Smooth muscle cell of bladder (primary cell): ENCODE measurements around the gene TSC22D2. TPM values are rescaled to one million over a fixed set of nuclear protein-coding genes. Genes with fewer than 3 reads are reported as not detected.

Experiments used
- total RNA-seq: library from RNA; depleted of rRNA; stranded (reverse); fragments of >200 nt; gene quantifications from 2 replicates; pipeline ENCODE4 v1.2.3, GENCODE V29; 2014

Gene TSC22D2
- 6.1 and 7.7 TPM in 2 replicates for total RNA-seq

DNA sequence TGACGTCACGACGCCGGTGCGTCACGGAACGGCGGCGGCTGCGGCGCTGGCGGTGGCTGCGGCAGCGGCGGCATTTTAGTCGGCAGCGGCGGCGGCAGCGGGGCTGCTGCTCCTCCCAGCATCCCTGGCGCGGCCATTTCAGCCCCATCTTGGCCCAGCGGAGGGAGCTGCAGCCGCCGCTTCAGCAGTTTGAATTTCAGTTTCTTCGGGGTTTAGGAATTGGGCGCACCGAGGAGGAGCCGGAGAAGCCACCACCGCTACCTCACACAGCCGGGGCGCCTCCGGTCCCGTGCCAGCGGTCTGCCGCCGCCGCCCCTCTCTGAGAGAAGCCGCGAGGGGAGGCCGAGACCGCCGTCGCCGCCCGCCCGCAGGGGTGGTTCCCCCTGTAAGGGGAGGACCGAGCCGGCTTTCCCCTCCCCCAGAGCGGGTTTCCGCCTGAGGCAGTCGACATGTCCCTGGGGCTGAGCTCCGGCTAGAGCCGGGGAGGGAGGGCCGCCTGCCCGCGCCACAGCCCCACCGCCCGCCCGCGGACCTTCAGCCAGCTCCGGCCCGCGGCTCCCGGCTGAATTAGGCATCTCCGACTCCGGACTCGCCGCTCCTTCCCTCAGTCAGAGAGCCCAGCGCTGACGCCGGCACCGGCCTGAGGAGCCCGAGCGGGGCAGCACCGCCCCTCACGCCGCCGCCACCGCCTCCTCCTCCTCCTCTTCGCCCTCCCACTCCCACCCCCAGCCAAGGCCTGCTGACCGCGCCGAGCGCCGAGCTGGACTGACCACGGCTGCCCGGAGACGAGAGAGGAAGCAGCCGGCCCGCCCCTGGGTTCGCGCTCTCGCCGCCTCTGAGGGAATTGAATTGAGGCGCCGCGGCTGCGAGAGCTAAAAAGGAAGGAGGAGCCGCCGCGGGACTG, at the start of gene TSC22D2:
Gene TSC22D2, plus strand, starts transcription at position 78 of the 904 bp plus-strand sequence. CDS start 1,053 bp downstream, outside the sequence.

Other genes starting within 250 kb of the TSC22D2 start
- gene SERP1, start 138.2 kb downstream of the TSC22D2 start, total RNA-seq, result 150 and 231 TPM in 2 replicates
- 150 and 182 TPM in 2 replicates for gene EIF2A, start 138.5 kb downstream of the TSC22D2 start, total RNA-seq
- gene SELENOT, start 195.0 kb downstream of the TSC22D2 start, total RNA-seq, result 79.4 and 106 TPM in 2 replicates